ENCODE measurements around the gene COPZ1.
A peak's percentile ranks its signal among the peaks of the same experiment; 100 is the strongest.
"Not testable (repeated sequence)": the region's sequence is repeated elsewhere in the genome, so short reads cannot be mapped to it uniquely, and the experiment has no call there.

Gene COPZ1

DNA sequence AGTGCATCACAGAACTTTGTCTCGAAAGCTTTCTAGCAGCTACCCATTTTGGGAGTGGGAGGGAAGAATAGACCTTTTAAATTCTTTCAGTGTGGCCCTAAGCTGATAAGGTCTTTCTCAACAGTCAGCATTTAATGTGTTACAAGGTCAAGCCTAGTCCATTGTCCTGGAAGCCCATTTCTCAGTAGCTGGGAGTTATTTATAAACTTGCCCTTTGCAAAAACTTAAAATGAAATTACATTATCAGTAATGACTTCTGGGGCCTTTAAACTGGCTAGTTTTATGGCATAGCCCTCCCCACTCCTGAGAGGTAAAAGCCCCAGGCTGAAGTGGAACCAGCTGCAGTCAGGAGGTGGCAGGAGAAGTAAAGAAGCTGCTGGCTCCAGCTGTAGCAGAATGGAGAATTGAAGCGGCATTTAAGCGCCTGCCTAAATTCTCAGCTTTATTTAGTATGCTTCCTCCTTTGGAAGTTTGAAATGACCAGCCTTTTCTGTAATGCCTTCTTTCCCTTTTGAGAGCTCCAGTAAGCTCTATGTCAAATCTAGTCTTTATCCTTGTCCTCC is 12.4 kb downstream of the COPZ1 start:
- peak; percentile 67 for DNase-seq

DNA sequence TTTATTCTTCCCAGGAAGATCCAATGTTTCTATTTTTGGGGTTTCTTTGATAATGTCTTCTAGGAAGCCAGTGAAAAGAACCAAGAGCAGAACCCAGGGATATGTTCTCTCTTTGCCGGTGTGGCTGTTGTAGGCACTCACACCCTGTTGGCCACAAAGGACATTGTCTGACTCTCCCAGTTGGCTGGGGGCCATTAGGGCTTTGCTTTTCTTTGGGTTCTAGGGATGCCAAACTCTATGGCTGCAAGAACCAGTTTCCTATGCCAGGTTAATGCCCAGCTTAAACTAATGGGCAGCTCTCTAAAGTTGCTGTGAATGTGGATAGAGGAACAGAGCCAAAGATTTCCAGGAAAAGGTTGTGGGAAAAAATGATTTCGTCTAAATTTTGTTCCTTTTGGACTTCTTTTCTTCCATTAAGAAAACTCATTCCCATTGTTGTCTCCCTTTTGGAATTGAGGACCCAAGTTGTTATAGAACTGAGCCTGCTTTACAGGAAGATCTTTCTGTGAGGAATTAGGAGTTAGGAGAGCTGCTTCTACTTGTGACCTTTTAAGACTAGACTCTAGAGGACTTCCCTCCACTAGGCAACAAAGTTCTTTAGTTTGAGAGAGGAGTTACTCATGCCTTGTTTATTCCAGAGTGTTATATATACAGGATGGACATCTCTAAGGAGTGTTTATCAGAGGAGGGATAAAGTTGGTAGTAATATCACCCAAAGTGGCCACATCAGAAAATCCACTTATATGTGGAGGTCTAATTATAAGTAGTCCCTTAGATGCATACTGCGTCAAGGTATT is 13.1 kb downstream of the COPZ1 start:
- DNase-seq, result no peak

GRCh38 chr12:54338698-54339296 is 13.9 kb downstream of the COPZ1 start:
- DNase-seq, result no peak

DNA sequence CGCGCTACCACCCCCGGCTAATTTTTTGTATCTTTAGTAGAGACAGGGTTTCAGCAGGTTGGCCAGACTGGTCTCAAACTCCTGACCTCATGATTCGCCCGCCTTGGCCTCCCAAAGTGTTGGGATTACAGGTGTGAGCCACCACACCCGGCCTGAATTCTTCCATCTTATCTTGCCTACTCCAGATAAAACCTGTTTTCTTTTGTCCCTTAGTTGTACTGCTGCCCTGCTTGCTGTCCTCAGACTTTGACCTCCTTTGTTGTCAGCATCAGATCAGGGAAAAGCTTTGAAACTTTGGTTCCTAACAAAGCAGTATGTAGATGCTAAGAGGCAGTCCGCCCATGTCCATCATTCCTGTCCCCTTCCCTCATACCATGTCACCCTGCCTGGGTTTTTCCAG is 15.9 kb downstream of the COPZ1 start:
- DNase-seq, result no peak

- DNase-seq, result no peak
Measured at GRCh38 chr12:54341378-54342300, 16.7 kb downstream of the COPZ1 start.

DNA sequence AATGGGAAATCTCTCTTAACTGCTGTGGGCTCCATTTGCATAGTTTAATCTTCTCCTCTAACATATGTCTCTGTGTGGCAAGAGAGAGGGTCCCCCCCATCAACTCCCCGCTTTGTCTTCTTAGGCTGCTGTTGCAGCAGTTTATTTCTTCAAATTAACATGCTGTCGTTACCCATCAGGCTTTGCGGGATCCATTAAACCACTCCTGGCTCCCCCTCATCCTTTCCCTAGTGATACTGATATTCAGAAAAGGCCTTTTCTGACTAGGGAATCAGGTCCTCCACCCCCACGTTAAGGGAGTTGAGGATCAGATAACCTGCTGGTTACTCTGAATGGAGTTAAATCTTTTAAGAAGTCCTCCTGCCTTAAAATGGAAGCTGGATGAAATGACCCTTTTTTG is 24.1 kb downstream of the COPZ1 start:
- DNase-seq, result no peak

DNA sequence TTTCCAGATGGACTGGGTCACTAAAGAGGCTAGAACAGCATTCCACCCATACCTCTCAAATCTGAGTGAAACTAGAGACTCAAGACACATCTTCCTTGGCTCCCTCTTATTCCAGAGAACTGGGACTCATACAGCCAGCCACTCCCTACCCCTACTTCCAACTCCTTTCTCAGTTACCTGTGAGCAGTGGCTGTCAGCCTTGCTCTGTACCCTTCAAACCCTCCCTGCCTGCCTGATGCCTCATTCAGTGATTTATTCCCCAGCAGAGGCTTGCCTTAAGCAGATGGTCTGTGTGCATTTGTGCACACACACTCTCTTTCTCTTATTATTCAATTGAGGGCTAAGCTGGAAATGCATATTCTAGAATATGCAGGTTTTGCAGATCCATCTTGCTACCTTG is 24.7 kb downstream of the COPZ1 start:
- DNase-seq, result no peak

- no peak for DNase-seq
Measured at GRCh38 chr12:54350743-54351142, 25.8 kb downstream of the COPZ1 start.

DNA sequence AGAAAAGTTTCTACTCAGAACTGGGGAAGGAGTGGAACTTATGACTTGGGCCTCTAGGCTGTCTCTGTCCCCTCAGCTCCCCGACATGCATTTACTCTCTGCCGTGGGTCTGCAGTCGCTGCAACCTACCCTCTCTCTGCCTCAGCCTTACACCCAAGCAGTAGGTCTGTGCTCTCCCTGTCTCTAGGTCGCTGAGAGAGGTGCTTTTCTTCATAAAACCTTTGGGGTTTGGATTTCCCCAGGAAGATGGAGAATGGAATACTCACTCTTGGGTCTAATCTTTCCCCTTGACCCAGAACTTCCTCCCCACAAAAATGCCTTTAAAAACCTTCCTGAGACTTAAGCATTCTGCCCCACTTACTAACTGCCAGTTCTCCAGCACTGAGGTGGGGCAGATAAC is 26.4 kb downstream of the COPZ1 start:
- no peak for DNase-seq

- DNase-seq, result peak; percentile 46
Measured at GRCh38 chr12:54352022-54352531, 27.1 kb downstream of the COPZ1 start.

DNA sequence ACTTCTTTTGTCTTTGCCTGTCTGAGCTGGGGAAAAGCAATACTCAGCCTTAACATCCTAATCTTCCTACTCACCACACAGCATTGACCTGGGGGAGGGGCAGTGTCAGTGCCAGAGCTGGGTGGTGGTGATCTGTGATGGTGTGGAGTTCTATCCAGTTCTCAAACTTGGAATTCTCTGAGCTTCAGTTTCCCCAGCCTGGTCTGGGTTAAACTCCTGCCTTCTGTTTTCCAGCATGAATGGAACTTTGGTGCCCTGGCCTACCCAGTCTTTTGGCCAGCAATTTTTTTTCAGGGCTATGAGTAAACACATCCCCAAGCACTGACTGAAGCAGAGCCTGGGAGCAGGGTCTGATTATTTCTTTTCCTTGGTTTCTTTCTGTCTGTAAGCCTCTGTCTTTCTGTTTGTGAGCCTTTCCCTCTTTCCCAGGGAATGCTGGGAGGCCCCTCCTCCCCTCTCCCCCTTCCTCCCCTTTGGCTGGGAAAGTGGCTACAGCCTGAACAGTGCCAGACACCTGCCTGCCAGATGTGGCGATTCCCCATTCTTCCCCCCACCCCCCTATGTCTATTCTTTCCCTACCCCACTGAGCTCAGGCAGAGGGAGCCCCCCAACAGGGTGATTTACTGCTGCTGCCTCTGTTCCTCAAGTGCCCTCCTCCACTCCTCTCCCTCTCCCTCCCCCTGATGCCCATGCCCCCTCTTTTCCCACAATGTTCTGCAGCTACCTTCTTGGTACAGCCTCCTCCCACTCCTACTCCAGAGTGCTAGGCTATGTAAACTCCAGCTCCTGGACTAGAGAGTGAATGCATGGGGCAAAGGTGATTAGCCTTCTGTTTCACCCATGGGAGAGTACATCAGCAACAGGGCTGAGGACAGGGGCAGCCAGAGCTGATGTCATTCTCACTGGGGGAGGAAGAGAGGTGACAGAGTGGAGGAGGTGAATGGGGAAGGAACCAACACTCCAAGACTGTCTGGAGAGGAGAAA is 28.3 kb downstream of the COPZ1 start:
- DNase-seq, result peak; percentile 44

- not testable (repeated sequence) for DNase-seq
Measured at GRCh38 chr12:54354271-54354670, 29.3 kb downstream of the COPZ1 start.

DNA sequence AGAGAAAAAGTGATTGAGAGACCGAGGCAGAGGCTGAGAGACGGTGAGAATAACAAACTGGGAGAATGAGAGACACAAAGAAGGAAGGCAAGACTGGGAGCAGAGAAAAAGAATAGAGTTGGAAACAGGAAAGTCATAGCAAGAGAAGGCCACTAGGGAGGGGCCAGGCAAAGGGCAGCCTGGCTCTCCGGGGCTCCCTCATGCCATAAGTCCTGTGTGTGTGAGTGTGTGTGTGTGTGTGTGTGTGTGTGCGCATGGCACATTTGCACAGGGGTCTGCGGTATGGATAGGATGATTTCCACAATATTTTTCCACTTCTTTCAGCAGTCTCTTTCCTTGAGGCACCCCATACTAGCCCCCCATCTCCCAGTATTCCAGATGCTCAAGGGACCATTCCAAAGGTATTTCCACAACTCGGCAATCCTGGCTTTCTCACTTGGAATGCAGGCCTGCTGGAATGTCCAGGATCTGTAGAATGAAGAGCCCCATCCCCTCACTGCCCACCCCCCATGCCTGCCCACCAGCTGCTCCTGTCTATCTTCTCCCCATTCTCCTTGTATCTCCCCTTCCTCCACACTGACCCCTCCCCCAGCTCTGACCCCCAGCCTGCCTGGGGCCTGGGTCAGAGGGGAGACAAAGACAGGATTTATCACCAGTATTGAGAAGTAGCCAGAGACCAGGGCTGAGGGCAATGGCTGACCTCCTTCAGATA is 30.3 kb downstream of the COPZ1 start:
- no peak for DNase-seq

DNA sequence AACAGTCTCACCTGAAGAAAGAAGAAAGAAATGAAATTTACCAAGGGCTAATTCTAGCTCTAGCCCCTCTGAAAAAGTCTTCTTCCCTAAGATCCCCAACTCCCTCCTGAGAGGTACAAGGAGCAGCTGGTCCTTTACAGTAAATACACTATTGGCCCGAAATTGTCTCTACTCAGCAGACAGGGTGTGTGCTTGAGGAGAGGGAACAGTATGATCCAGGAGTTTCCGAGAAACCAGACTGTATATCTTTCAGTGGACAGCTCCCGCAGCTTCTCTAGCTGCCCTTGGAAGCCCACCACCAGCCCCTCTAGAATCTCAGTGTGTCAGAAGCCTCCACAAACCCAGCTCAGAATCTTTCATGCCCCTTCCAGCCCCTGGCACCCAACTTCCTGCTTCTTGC is 31.3 kb downstream of the COPZ1 start:
- no peak for DNase-seq

DNA sequence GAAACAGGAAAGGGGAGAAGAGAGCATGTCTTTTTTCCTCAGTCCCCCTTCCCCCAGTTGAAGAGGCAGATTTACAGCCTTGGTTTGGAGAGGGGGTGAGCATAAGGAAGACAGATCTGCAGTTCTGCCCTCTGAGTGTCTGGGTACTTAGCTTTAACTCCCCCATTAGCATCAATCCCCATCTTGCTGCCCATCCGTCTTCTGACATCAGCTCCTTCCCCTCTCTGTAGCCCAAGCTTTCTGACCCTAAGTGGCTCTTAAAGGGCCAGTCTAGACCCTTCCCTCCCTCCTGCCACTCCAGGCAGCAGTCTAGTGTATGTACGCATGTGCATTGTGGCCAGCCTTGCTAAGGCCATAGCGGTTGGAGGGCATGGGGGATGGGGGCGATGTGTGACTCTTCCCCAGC is 32.0 kb downstream of the COPZ1 start:
- DNase-seq, result no peak

GRCh38 chr12:54357506-54358190 is 32.7 kb downstream of the COPZ1 start:
- no peak for DNase-seq

GRCh38 chr12:54358191-54358944 is 33.4 kb downstream of the COPZ1 start:
- DNase-seq, result peak; percentile 41

DNA sequence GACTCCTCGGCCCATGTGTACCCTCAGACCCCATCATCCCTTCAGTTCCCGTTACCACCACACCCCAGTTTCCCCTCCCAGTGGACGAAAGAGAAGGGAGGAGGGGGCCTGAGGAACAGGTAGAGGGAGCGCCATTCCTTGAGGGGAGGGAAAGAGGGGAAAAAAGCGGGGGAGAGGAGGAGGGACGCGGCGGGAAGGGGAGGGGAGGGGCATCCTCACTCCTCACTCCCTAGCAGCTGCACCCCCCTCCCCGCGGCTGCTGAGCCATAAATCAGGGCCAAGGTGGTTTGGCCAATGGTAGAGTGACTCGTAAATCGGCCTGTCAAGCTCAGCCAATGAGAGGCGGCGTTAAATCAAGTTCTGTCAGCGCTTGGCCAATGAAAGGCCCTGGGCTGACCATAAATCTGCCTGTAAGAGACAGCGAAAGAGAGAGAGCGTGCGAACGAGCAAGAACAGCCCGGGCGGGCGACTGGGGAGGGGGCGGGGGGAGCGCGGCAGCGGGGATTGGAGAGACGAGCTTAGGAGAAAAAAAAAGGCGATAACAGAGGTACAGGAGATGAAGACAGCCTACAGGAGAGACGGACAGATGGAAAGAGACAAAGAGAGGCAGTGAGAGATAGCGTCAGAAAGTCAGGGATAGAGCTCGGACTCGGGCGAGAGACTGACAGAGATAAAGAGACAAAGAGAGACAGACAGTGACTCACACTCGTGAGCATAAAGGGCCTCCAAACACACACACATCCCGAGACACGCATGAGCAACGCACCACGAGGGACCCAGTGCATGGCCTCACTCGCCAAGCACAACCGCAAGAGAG is 34.2 kb downstream of the COPZ1 start:
- DNase-seq, result peak; percentile 99

Measured in hematopoietic multipotent progenitor cell treated with erythropoietin and hydrocortisone succinate and interleukin-3 and kit ligand, for 4 days (in vitro differentiated cells).